Endothelial cell of umbilical vein (primary cell): ENCODE measurements around the gene AZU1. TPM values are rescaled to one million over a fixed set of nuclear protein-coding genes. Genes with fewer than 3 reads are reported as not detected.

Source experiments
- BruUV-seq: library from RNA; stranded (reverse); fragments of 400-500 nt; replicated peaks from 2 replicates; lab custom pipeline; 2021; lab: Mats Ljungman, UMichigan
- CTCF ChIA-PET: fragments of 300-600, 350-600 bp; sonication (Branson Sonifier 250); formaldehyde crosslinking; loops from one replicate; lab custom pipeline; 2021; ENCODE audit warnings: antibody characterized with exemption, inconsistent platforms; lab: Charles Lee
- POLR2A ChIA-PET: fragments of 300-600, 350-600 bp; sonication (Branson Sonifier 250); formaldehyde crosslinking; loops from one replicate; lab custom pipeline; 2021; ENCODE audit warnings: antibody characterized with exemption, inconsistent platforms; lab: Charles Lee
- DNase-seq: peaks from one replicate; pipeline ENCODE4 v3.0.0-alpha.2; 2011; ENCODE audit warnings: low read depth, low spot score
- FAIRE-seq: peaks from 2 replicates; lab custom pipeline; 2011; peaks lifted over from hg19 to GRCh38; lab: Jason Lieb, UNC
- H2AFZ ChIP-seq: 2 replicates; pipeline ENCODE4 v1.6.0; 2012; ENCODE audit warnings: low read depth, low read length, control low read depth, inconsistent platforms
- H3K27ac ChIP-seq: 2 replicates; pipeline ENCODE4 v1.5.1; 2011; ENCODE audit warnings: low read depth, mild to moderate bottlenecking, control low read depth, low read length, moderate library complexity; ENCODE audit not compliant: insufficient read depth
- H3K27me3 ChIP-seq, 2 experiments: 2 replicates each; pipeline versions ENCODE4 v1.6.0 to v1.6.1; 2011; ENCODE audit warnings: low read length in 2 of 2, mixed read lengths in 1 of 2; ENCODE audit not compliant: control insufficient read depth in 2 of 2, insufficient read depth in 2 of 2
- H3K36me3 ChIP-seq, 2 experiments: 2 replicates in 1 of 2; 3 replicates in 1 of 2; pipeline ENCODE4 v1.5.1; 2011; ENCODE audit warnings: low read length in 2 of 2, mild to moderate bottlenecking in 1 of 2, moderate library complexity in 1 of 2; ENCODE audit not compliant: control insufficient read depth in 2 of 2, insufficient read depth in 2 of 2; ENCODE audit errors: extremely low read depth in 1 of 2
- H3K4me1 ChIP-seq: 3 replicates; pipeline ENCODE4 v1.5.1; 2011; ENCODE audit warnings: mild to moderate bottlenecking, low read length; ENCODE audit not compliant: control insufficient read depth, insufficient read depth; ENCODE audit errors: extremely low read depth
- H3K4me2 ChIP-seq: 2 replicates; pipeline ENCODE4 v1.6.1; 2011; ENCODE audit warnings: low read length, control low read depth, mixed read lengths; ENCODE audit not compliant: insufficient read depth
- H3K4me3 ChIP-seq, 3 experiments: fragments of 200-600 bp in 1 of 3; sonication (generic), shearing (Covaris generic) in 1 of 3; replicated peaks in 1 of 3; 2 replicates each; pipeline ENCODE4 v1.5.1; 2011 to 2016; ENCODE audit warnings: control low read depth in 3 of 3, low read length in 3 of 3, mild to moderate bottlenecking in 2 of 3, inconsistent platforms in 1 of 3, low read depth in 1 of 3, moderate library complexity in 1 of 3; ENCODE audit not compliant: insufficient read depth in 1 of 3
- H3K79me2 ChIP-seq: 2 replicates; pipeline ENCODE4 v1.6.0; 2012; ENCODE audit warnings: low read length, inconsistent platforms; ENCODE audit not compliant: control insufficient read depth, insufficient read depth
- H3K9ac ChIP-seq: replicated peaks from 2 replicates; pipeline ENCODE3; 2011; ENCODE audit warnings: low read length, control low read depth; ENCODE audit not compliant: insufficient read depth; ENCODE audit errors: extremely low read depth
- H3K9me1 ChIP-seq: replicated peaks from 3 replicates; pipeline ENCODE4 v1.6.0; 2011; ENCODE audit warnings: mild to moderate bottlenecking, low read length; ENCODE audit not compliant: control insufficient read depth, insufficient read depth; ENCODE audit errors: extremely low read depth
- H3K9me3 ChIP-seq: replicated peaks from 2 replicates; pipeline ENCODE4 v1.5.1; 2012; ENCODE audit warnings: low read length, inconsistent platforms; ENCODE audit not compliant: control insufficient read depth, insufficient read depth
- H4K20me1 ChIP-seq: replicated peaks from 2 replicates; pipeline ENCODE3; 2011; ENCODE audit warnings: mild to moderate bottlenecking, low read length; ENCODE audit not compliant: control insufficient read depth, insufficient read depth; ENCODE audit errors: extremely low read depth
- CTCF ChIP-seq, 2 donors: IDR thresholded peaks; 1 replicate in 1 of 2; 2 replicates in 1 of 2; pipeline ENCODE4 v1.5.1; 2011; ENCODE audit warnings: low read length in 2 of 2, mild to moderate bottlenecking in 2 of 2, moderate library complexity in 2 of 2, control low read depth in 1 of 2, inconsistent platforms in 1 of 2, low read depth in 1 of 2; ENCODE audit not compliant: insufficient read depth in 1 of 2; ENCODE audit errors: extremely low read depth in 1 of 2
- EZH2 ChIP-seq: IDR thresholded peaks from 2 replicates; pipeline ENCODE4 v1.6.1; 2012; ENCODE audit warnings: borderline replicate concordance, low read depth, mild to moderate bottlenecking, moderate library complexity, low read length, inconsistent platforms; ENCODE audit not compliant: severe bottlenecking
- FOS ChIP-seq: IDR thresholded peaks from 2 replicates; pipeline ENCODE4 v1.6.1; 2011; ENCODE audit warnings: mild to moderate bottlenecking, low read length, moderate library complexity, borderline replicate concordance; ENCODE audit not compliant: insufficient read depth
- GATA2 ChIP-seq: IDR thresholded peaks from 2 replicates; pipeline ENCODE4 v1.7.0; 2011; ENCODE audit warnings: low read depth, mild to moderate bottlenecking, moderate library complexity, mixed read lengths, low read length; ENCODE audit not compliant: insufficient read length, insufficient read depth
- JUN ChIP-seq: IDR thresholded peaks from 2 replicates; pipeline ENCODE4 v1.6.1; 2011; ENCODE audit warnings: borderline replicate concordance, low read depth; ENCODE audit not compliant: insufficient read length, insufficient read depth
- MAX ChIP-seq: IDR thresholded peaks from 2 replicates; pipeline ENCODE4 v1.6.1; 2011; ENCODE audit not compliant: insufficient read depth, insufficient read length
- MYC ChIP-seq: IDR thresholded peaks from one replicate; pipeline ENCODE4 v1.6.1; 2011; ENCODE audit warnings: mild to moderate bottlenecking, low read depth, low read length
- POLR2A ChIP-seq: IDR thresholded peaks from 2 replicates; pipeline ENCODE4 v1.6.1; 2012; ENCODE audit warnings: low read depth, mild to moderate bottlenecking, control low read depth, low read length
- POLR2AphosphoS5 ChIP-seq: IDR thresholded peaks from 2 replicates; pipeline ENCODE4 v1.6.1; 2012; ENCODE audit warnings: low read depth, mild to moderate bottlenecking, control low read depth, low read length, moderate library complexity; ENCODE audit not compliant: insufficient read depth
- dilution Hi-C: fragments of 300-500 bp; cut with MboI; formaldehyde crosslinking; loops from one replicate; pipeline ENCODE4 v1.15.0; 2019; ENCODE audit warnings: low sequenced_read_pairs; ENCODE audit not compliant: extremely low pct_ligation_motif_present
- intact Hi-C: fragments of 100-400 bp; cut with micrococcal nuclease; formaldehyde crosslinking; loops from one replicate; pipeline ENCODE4 v1.10.0; 2022
- polyA plus RNA-seq, 4 experiments: library from polyadenylated mRNA; depleted of rRNA in 3 of 4; stranded (reverse) in 3 of 4; unstranded in 1 of 4; fragments of >200 nt; gene quantifications; 2 replicates each; pipeline versions ENCODE4 v1.2.1 to v1.2.3, GENCODE V29; 2011 to 2012; ENCODE audit warnings: missing spikeins in 1 of 4
- total RNA-seq: library from RNA; stranded (reverse); gene quantifications from 2 replicates; pipeline ENCODE4 v1.2.3, GENCODE V29; 2021

The AZU1 gene
- total and polyA plus RNA-seq, 2 donors (not counting 3 experiments of a cell fraction or from before 2014, with no cell fraction given) = 0.12 TPM; not detected in 1

GRCh38 chr19:863315-863620 lies 35.6 kb downstream of the AZU1 start:
- DNase-seq (no peak), FAIRE-seq (no peak)
- H3K79me2 ChIP-seq = no peaks in the 10 kb centered on the region
- dilution Hi-C loops = no loop called here
- no peaks in the 10 kb centered on the region for H3K9me1 ChIP-seq
- intact Hi-C loops = loop anchor here (2.0 kb wide), 2 partner anchors 46 to 58 kb away; no protein-coding TSS in a partner anchor
- H2AFZ ChIP-seq = no peak overlapping the region
- H3K4me1 ChIP-seq = no peaks in the 10 kb centered on the region
- H3K9ac ChIP-seq = no peak overlapping the region
- no peak overlapping the region for H3K4me2 ChIP-seq
- TF ChIP-seq EZH2 (no peak), GATA2 (no peak), POLR2AphosphoS5 (no peak), CTCF (IDR thresholded peaks at IDR 0.05; ENCODE audit: extremely low read depth in 1 of 2, insufficient read depth in 1 of 2, low read depth in 1 of 2, low read length in 2 of 2) (no peak), MYC (no peak), JUN (no peak), MAX (no peak), FOS (no peak), POLR2A (no peak)
- no peaks in the 10 kb centered on the region for H3K9me3 ChIP-seq
- H3K4me3 ChIP-seq = no peak overlapping the region
- no peak overlapping the region for H3K27ac ChIP-seq
- no peaks in the 10 kb centered on the region for H4K20me1 ChIP-seq
- no TSS peak for BruUV-seq
- H3K36me3 ChIP-seq = peaks cover 0 to 6% of the 10 kb centered on the region in 2 experiments
- H3K27me3 ChIP-seq = peaks cover 0 to 2% of the 10 kb centered on the region in 2 experiments
- ChIA-PET CTCF (interaction anchor here (0.6 to 2.4 kb wide), 22 partner anchors 10 to 124 kb away, joined by 3 to 16 read pairs (median 4); partner anchors contain the start of genes MED16, PRTN3, RNU6-9 and WDR18), POLR2A (interaction anchor here (0.6 to 1.1 kb wide), 2 partner anchors 32 to 122 kb away, joined by 4 to 6 read pairs; no protein-coding TSS in a partner anchor)
